Uterus (tissue), 2 donors: ENCODE measurements around the gene STAC3.

ENCODE experiments used
- POLR2A ChIP-seq, 2 donors: fragments of 450-650 bp; IDR thresholded peaks; one replicate each; pipeline ENCODE4 v1.6.1; 2016; ENCODE audit warnings: antibody characterized with exemption in 2 of 2, mild to moderate bottlenecking in 1 of 2, moderate library complexity in 1 of 2
- TF ChIP-seq, protein P1 (sequence below), 4 experiments: fragments of 200-600 bp in 2 of 4; fragments of 450-650 bp in 2 of 4; sonication (generic) in 2 of 4; IDR thresholded peaks; one replicate each; pipeline ENCODE4 v1.5.1; 2016 to 2019; ENCODE audit warnings: antibody characterized with exemption in 4 of 4, mild to moderate bottlenecking in 2 of 4, moderate library complexity in 1 of 4

DNA sequence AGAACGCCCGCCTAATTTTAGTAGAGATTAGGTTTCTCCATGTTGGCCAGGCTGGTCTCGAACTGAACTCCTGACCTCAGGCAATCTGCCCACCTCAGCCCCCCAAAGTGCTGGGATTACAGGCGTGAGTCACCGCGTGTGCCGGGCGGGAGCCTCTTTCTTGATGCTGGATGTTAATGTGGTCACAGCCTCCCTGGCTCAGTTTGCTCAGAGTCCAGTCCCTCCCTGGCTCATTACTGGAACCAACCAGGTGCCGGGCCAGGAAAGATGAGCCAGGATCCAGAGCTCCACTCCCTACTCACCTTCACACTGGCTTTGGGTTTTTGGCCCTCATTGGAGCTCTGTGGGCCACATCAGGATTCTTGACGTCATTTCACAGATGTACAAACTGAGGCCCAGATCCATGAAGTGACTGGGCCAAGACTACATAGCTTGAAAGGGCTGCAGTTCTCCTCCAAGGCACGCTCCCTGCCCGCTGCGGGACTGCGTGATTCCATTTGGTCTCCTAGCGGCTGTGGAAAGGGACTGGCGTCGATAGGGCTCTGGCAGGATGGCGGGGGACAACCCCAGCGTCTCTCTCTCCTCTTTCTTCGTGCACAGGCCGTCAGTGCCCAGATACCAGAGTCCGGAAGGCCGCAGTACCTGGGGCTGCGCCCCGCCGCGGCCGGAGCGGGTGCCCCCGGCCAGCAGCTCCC, 26.6 kb downstream of the STAC3 start:
- no peak for TF ChIP-seq POLR2A (IDR thresholded peaks at IDR 0.05)
- TF ChIP-seq, protein P1, sequence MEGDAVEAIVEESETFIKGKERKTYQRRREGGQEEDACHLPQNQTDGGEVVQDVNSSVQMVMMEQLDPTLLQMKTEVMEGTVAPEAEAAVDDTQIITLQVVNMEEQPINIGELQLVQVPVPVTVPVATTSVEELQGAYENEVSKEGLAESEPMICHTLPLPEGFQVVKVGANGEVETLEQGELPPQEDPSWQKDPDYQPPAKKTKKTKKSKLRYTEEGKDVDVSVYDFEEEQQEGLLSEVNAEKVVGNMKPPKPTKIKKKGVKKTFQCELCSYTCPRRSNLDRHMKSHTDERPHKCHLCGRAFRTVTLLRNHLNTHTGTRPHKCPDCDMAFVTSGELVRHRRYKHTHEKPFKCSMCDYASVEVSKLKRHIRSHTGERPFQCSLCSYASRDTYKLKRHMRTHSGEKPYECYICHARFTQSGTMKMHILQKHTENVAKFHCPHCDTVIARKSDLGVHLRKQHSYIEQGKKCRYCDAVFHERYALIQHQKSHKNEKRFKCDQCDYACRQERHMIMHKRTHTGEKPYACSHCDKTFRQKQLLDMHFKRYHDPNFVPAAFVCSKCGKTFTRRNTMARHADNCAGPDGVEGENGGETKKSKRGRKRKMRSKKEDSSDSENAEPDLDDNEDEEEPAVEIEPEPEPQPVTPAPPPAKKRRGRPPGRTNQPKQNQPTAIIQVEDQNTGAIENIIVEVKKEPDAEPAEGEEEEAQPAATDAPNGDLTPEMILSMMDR (IDR thresholded peaks at IDR 0.05) = no peak
